SK-N-SH treated with all-trans-retinoic acid at 6 μM for 48 hours (cell line): ENCODE results near the gene REV3L.

ENCODE experiments used
- ATAC-seq: fragments of 200-7000 bp; cut with Tn5 transposase; 3 replicates; pipeline ENCODE4 v1.9.1; 2020; ENCODE audit warnings: mild to moderate bottlenecking, moderate library complexity
- CREB5 ChIP-seq: fragments of 250-450 bp; sonication (Bioruptor Pico); IDR thresholded peaks from 2 replicates; pipeline ENCODE4 v1.5.1; 2020; ENCODE audit warnings: low read depth, mild to moderate bottlenecking, moderate library complexity
- CSDC2 ChIP-seq: fragments of 250-450 bp; sonication (Bioruptor Pico); IDR thresholded peaks from 2 replicates; pipeline ENCODE4 v1.5.0; 2020; ENCODE audit warnings: mild to moderate bottlenecking, moderate library complexity
- ESRRG ChIP-seq: fragments of 250-450 bp; sonication (Bioruptor Pico); IDR thresholded peaks from 2 replicates; pipeline ENCODE4 v1.6.1; 2021; ENCODE audit warnings: mild to moderate bottlenecking
- GLIS3 ChIP-seq: fragments of 250-450 bp; sonication (Bioruptor Pico); IDR thresholded peaks from 2 replicates; pipeline ENCODE4 v1.5.0; 2020; ENCODE audit warnings: mild to moderate bottlenecking, moderate library complexity
- ISL1 ChIP-seq: fragments of 250-450 bp; sonication (Bioruptor Pico); IDR thresholded peaks from 2 replicates; pipeline ENCODE4 v2.1.2; 2022; ENCODE audit warnings: mild to moderate bottlenecking, moderate library complexity
- OSR1 ChIP-seq: fragments of 250-450 bp; sonication (Bioruptor Pico); IDR thresholded peaks from 2 replicates; pipeline ENCODE4 v1.8.0; 2022; ENCODE audit warnings: moderate library complexity, mild to moderate bottlenecking, inconsistent platforms
- PATZ1 ChIP-seq: fragments of 250-450 bp; sonication (Bioruptor Pico); IDR thresholded peaks from 2 replicates; pipeline ENCODE4 v1.8.0; 2020; ENCODE audit warnings: mild to moderate bottlenecking, moderate library complexity, borderline replicate concordance
- POU6F1 ChIP-seq: fragments of 250-450 bp; sonication (Bioruptor Pico); IDR thresholded peaks from 2 replicates; pipeline ENCODE4 v1.8.0; 2021; ENCODE audit warnings: low read depth, mild to moderate bottlenecking, moderate library complexity, borderline replicate concordance
- PPARA ChIP-seq: fragments of 250-450 bp; sonication (Bioruptor Pico); IDR thresholded peaks from 2 replicates; pipeline ENCODE4 v1.5.0; 2020; ENCODE audit warnings: mild to moderate bottlenecking, borderline replicate concordance
- RARB ChIP-seq: fragments of 250-450 bp; sonication (Bioruptor Pico); IDR thresholded peaks from 2 replicates; pipeline ENCODE4 v1.8.0; 2021; ENCODE audit warnings: mild to moderate bottlenecking, moderate library complexity
- TCF4 ChIP-seq: fragments of 250-450 bp; sonication (Bioruptor Pico); IDR thresholded peaks from 2 replicates; pipeline ENCODE4 v1.8.0; 2021; ENCODE audit warnings: mild to moderate bottlenecking, moderate library complexity, borderline replicate concordance
- TOX ChIP-seq: fragments of 250-450 bp; sonication (Bioruptor Pico); IDR thresholded peaks from 2 replicates; pipeline ENCODE4 v1.8.0; 2021; ENCODE audit warnings: mild to moderate bottlenecking, moderate library complexity, borderline replicate concordance
- TSHZ2 ChIP-seq: fragments of 250-450 bp; sonication (Bioruptor Pico); IDR thresholded peaks from 2 replicates; pipeline ENCODE4 v1.5.0; 2020; ENCODE audit warnings: mild to moderate bottlenecking, moderate library complexity
- ZC3H10 ChIP-seq: fragments of 250-450 bp; sonication (Bioruptor Pico); IDR thresholded peaks from 2 replicates; pipeline ENCODE4 v1.5.1; 2021; ENCODE audit warnings: mild to moderate bottlenecking, moderate library complexity
- ZFP3 ChIP-seq: fragments of 250-450 bp; sonication (Bioruptor Pico); IDR thresholded peaks from 2 replicates; pipeline ENCODE4 v1.5.0; 2020; ENCODE audit warnings: mild to moderate bottlenecking, moderate library complexity
- ZFP30 ChIP-seq: fragments of 450-650 bp; formaldehyde crosslinking; IDR thresholded peaks from 2 replicates; pipeline ENCODE4 v1.5.0; 2022; ENCODE audit warnings: mild to moderate bottlenecking, moderate library complexity
- ZNF565 ChIP-seq: fragments of 450-650 bp; formaldehyde crosslinking; conservative IDR thresholded peaks from 2 replicates; pipeline ENCODE4 v1.5.0; 2020; ENCODE audit warnings: low read depth, mild to moderate bottlenecking, moderate library complexity
- ZNF70 ChIP-seq: fragments of 450-650 bp; formaldehyde crosslinking; IDR thresholded peaks from 2 replicates; pipeline ENCODE4 v1.5.0; 2020; ENCODE audit warnings: mild to moderate bottlenecking, moderate library complexity
- ZNF8 ChIP-seq: fragments of 450-650 bp; formaldehyde crosslinking; IDR thresholded peaks from 2 replicates; pipeline ENCODE4 v1.5.0; 2020; ENCODE audit warnings: mild to moderate bottlenecking, moderate library complexity

Gene REV3L

GRCh38 chr6:111445861-111446267, 37.2 kb downstream of the REV3L start:
- ATAC-seq = peak; percentile 38

GRCh38 chr6:111444794-111445193, 38.2 kb downstream of the REV3L start:
- TF ChIP-seq ZFP3 (CRISPR knock-in tag) = no peak
- TF ChIP-seq OSR1 = no peak
- no peak for TF ChIP-seq ZNF565 (CRISPR knock-in tag)
- no peak for TF ChIP-seq TCF4 (CRISPR knock-in tag)
- TF ChIP-seq CREB5 = no peak
- no peak for TF ChIP-seq GLIS3 (CRISPR knock-in tag)
- no peak for TF ChIP-seq ESRRG
- TF ChIP-seq ISL1 (CRISPR knock-in tag) = no peak
- no peak for TF ChIP-seq ZNF8 (CRISPR knock-in tag)
- TF ChIP-seq PPARA (CRISPR knock-in tag) = no peak
- no peak for TF ChIP-seq CSDC2
- no peak for TF ChIP-seq POU6F1 (CRISPR knock-in tag)
- TF ChIP-seq, all 23 proteins: peak for 0
- ATAC-seq = no peak

More at GRCh38 chr6:111445861-111446267, 37.2 kb downstream of the REV3L start:
- no peak for TF ChIP-seq TOX (CRISPR knock-in tag)
- TF ChIP-seq ISL1 (CRISPR knock-in tag) = no peak
- TF ChIP-seq GLIS3 (CRISPR knock-in tag) = no peak
- no peak for TF ChIP-seq ZFP30 (CRISPR knock-in tag)
- TF ChIP-seq ZNF8 (CRISPR knock-in tag) = no peak

- no peak for ATAC-seq
- no peak for TF ChIP-seq ZNF70 (CRISPR knock-in tag)
- no peak for TF ChIP-seq PATZ1
Observed at GRCh38 chr6:111441678-111442243, 41.3 kb downstream of the REV3L start.

- no peak for ATAC-seq
- no peak for TF ChIP-seq ZFP3 (CRISPR knock-in tag)
- TF ChIP-seq ZNF8 (CRISPR knock-in tag) = no peak
- TF ChIP-seq ZC3H10 (CRISPR knock-in tag) = no peak
- TF ChIP-seq GLIS3 (CRISPR knock-in tag) = no peak
- no peak for TF ChIP-seq ISL1 (CRISPR knock-in tag)
- TF ChIP-seq ZNF70 (CRISPR knock-in tag) = no peak
- no peak for TF ChIP-seq TOX (CRISPR knock-in tag)
- TF ChIP-seq PPARA (CRISPR knock-in tag) = no peak
- TF ChIP-seq RARB = no peak
- TF ChIP-seq CSDC2 = no peak
- TF ChIP-seq POU6F1 (CRISPR knock-in tag) = no peak
- TF ChIP-seq TSHZ2 (CRISPR knock-in tag) = no peak
- TF ChIP-seq ZFP30 (CRISPR knock-in tag) = no peak
Observed at GRCh38 chr6:111439171-111439570, 43.8 kb downstream of the REV3L start.
